ENCODE results near the gene NRARP.

DNA sequence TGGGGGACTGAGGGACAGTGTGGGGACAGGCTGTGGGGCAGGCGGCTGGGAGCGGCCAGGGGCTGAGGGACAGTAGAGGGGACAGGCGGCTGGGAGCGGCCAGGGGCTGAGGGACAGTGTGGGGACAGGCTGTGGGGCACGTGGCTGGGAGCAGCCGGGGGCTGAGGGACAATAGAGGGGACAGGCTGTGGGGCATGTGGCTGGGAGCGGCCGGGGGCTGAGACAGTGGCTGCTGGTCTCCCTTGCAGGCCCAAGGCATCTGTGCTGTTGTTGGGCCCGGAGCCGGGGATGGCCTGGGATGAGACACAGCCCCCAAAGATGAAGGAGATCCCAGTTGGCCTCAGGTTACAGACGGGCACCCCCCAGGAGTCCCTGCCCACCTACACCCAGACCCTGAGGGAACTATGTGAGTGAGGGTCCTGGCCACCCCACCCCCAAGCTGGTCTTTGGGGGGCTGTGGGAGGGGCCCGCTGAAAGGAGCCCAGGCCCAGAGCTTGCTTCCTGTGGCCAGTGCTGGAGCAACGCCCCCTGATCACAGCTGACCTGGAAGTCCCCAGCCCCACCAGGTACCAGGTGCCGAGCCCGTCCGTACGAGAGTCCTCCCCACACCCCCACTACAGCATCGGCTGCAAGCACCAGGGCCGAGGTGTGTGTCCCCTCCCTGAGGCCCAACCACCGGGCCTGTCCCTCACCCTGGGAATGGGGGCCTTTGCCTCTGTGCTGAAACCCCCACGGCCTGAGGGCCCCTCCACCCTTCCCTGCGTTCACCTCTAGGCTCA is 50.4 kb downstream of the NRARP start:
- TF ChIP-seq, protein P1, sequence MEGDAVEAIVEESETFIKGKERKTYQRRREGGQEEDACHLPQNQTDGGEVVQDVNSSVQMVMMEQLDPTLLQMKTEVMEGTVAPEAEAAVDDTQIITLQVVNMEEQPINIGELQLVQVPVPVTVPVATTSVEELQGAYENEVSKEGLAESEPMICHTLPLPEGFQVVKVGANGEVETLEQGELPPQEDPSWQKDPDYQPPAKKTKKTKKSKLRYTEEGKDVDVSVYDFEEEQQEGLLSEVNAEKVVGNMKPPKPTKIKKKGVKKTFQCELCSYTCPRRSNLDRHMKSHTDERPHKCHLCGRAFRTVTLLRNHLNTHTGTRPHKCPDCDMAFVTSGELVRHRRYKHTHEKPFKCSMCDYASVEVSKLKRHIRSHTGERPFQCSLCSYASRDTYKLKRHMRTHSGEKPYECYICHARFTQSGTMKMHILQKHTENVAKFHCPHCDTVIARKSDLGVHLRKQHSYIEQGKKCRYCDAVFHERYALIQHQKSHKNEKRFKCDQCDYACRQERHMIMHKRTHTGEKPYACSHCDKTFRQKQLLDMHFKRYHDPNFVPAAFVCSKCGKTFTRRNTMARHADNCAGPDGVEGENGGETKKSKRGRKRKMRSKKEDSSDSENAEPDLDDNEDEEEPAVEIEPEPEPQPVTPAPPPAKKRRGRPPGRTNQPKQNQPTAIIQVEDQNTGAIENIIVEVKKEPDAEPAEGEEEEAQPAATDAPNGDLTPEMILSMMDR (conservative IDR thresholded peaks at IDR 0.05 in 1 of 2, IDR thresholded peaks at IDR 0.05 in 1 of 2; ENCODE audit: extremely low read depth in 1 of 2, insufficient read depth in 1 of 2, low read depth in 1 of 2, low read length in 2 of 2): no peak
- no peak for TF ChIP-seq EZH2 (IDR thresholded peaks at IDR 0.05; ENCODE audit: borderline replicate concordance, low read length)

Data from mammary epithelial cell (primary cell).